HepG2 (cell line): ENCODE data around the gene AAR2. TPM values are rescaled to one million over a fixed set of nuclear protein-coding genes. Genes with fewer than 3 reads are reported as not detected.

Experiments
- ATAC-seq: fragments of 200-7000 bp; cut with Tn5 transposase; 3 replicates; pipeline ENCODE4 v1.9.1; 2020; ENCODE audit warnings: mild to moderate bottlenecking, moderate library complexity
- Bru-seq: library from RNA; stranded (reverse); fragments of 400-500 nt; gene quantifications from one replicate; lab custom pipeline; 2021; lab: Mats Ljungman, UMichigan
- BruChase-seq, 2 experiments: library from RNA; stranded (reverse); fragments of 400-500 nt; gene quantifications; one replicate each; lab custom pipeline; 2021; lab: Mats Ljungman, UMichigan
- BruUV-seq: library from RNA; stranded (reverse); fragments of 400-500 nt; replicated peaks from 2 replicates; lab custom pipeline; 2021; lab: Mats Ljungman, UMichigan
- CTCF ChIA-PET: fragments of 300-600 bp; formaldehyde crosslinking; extraction: SDS; loops from one replicate; lab custom pipeline; 2021; ENCODE audit warnings: low total read pairs, inconsistent platforms, low intra/inter-chr PET ratio; lab: Yijun Ruan, JAX
- POLR2A ChIA-PET: fragments of 350-600 bp; sonication (Branson Sonifier 250); formaldehyde crosslinking; loops from one replicate; lab custom pipeline; 2020; ENCODE audit warnings: antibody characterized with exemption, inconsistent platforms; lab: Yijun Ruan, JAX
- DNase-seq: peaks from one replicate; pipeline ENCODE4 v3.0.0-alpha.2; 2015; ENCODE audit warnings: low spot score
- FAIRE-seq: peaks from 3 replicates; lab custom pipeline; 2011; peaks lifted over from hg19 to GRCh38; lab: Jason Lieb, UNC
- H2AFZ ChIP-seq: one replicate; pipeline ENCODE4 v1.6.1; 2011; ENCODE audit warnings: low read length, inconsistent platforms
- H3K27ac ChIP-seq: fragments of 300-600 bp; 3 replicates; pipeline ENCODE4 v1.8.0; 2011; ENCODE audit warnings: mixed run types, mild to moderate bottlenecking, mixed read lengths, low read length, inconsistent platforms; ENCODE audit not compliant: insufficient read depth; ENCODE audit errors: extremely low read length
- H3K27me3 ChIP-seq, 2 experiments: fragments of 200-600 bp in 1 of 2; 2 replicates in 1 of 2; 3 replicates in 1 of 2; pipeline versions ENCODE4 v1.6.0 to v1.8.0; 2011; ENCODE audit warnings: low read length in 2 of 2, mild to moderate bottlenecking in 2 of 2, moderate library complexity in 2 of 2, inconsistent platforms in 1 of 2; ENCODE audit not compliant: insufficient read depth in 2 of 2, control insufficient read depth in 1 of 2
- H3K36me3 ChIP-seq, 2 experiments: fragments of 200-600 bp in 1 of 2; replicated peaks in 1 of 2; 2 replicates in 1 of 2; 3 replicates in 1 of 2; pipeline versions ENCODE4 v1.5.1 to v1.8.0; 2011; ENCODE audit warnings: low read length in 2 of 2, inconsistent platforms in 1 of 2; ENCODE audit not compliant: insufficient read depth in 2 of 2, control insufficient read depth in 1 of 2
- H3K4me1 ChIP-seq: 2 replicates; pipeline ENCODE4 v1.5.1; 2012; ENCODE audit warnings: low read length, inconsistent platforms; ENCODE audit not compliant: insufficient read depth
- H3K4me2 ChIP-seq: 2 replicates; pipeline ENCODE4 v1.6.0; 2011; ENCODE audit warnings: low read depth, low read length, inconsistent platforms
- H3K4me3 ChIP-seq, 3 experiments: fragments of 200-600 bp in 1 of 3; sonication (generic), shearing (Covaris generic) in 1 of 3; replicated peaks in 1 of 3; 2 replicates each; pipeline ENCODE4 v1.5.1; 2011 to 2016; ENCODE audit warnings: low read length in 3 of 3, inconsistent platforms in 2 of 3, low read depth in 2 of 3, mild to moderate bottlenecking in 2 of 3, control low read depth in 1 of 3, mixed read lengths in 1 of 3; ENCODE audit not compliant: insufficient read depth in 1 of 3
- H3K79me2 ChIP-seq: one replicate; pipeline ENCODE4 v1.6.1; 2011; ENCODE audit warnings: low read length, inconsistent platforms; ENCODE audit not compliant: insufficient read depth
- H3K9ac ChIP-seq: 2 replicates; pipeline ENCODE4 v1.6.0; 2011; ENCODE audit warnings: mild to moderate bottlenecking, low read depth, low read length, inconsistent platforms; ENCODE audit not compliant: insufficient read depth
- H3K9me3 ChIP-seq: 2 replicates; pipeline ENCODE4 v1.5.1; 2012; ENCODE audit warnings: mild to moderate bottlenecking, low read length
- H4K20me1 ChIP-seq: 2 replicates; pipeline ENCODE4 v1.6.0; 2011; ENCODE audit warnings: inconsistent platforms, mild to moderate bottlenecking, low read length, moderate library complexity; ENCODE audit not compliant: insufficient read depth
- RFXANK ChIP-seq: IDR thresholded peaks from 2 replicates; pipeline ENCODE4 v1.6.1; 2016
- TMF1 ChIP-seq: sonication (generic); formaldehyde crosslinking; IDR thresholded peaks from 2 replicates; pipeline ENCODE4 v1.8.1; 2022; ENCODE audit warnings: low read depth, missing genetic modification reagents
- ZNF747 ChIP-seq: sonication (generic); formaldehyde crosslinking; IDR thresholded peaks from 2 replicates; pipeline ENCODE4 v1.8.1; 2023; ENCODE audit warnings: missing genetic modification reagents, mild to moderate bottlenecking, borderline replicate concordance
- ZNF775 ChIP-seq: sonication (generic); formaldehyde crosslinking; IDR thresholded peaks from 2 replicates; pipeline ENCODE4 v1.4.0; 2020; ENCODE audit warnings: missing genetic modification reagents, mild to moderate bottlenecking, moderate library complexity, borderline replicate concordance
- ZSCAN29 ChIP-seq: sonication (generic); formaldehyde crosslinking; conservative IDR thresholded peaks from 2 replicates; pipeline ENCODE4 v1.4.0; 2020; ENCODE audit warnings: mild to moderate bottlenecking, missing genetic modification reagents
- WGBS: methylation state at CpG from one replicate; pipeline ENCODE4 v1.1.6; 2017; ENCODE audit warnings: low lambda C conversion rate; 5-methylcytosine and 5-hydroxymethylcytosine counted together
- in situ Hi-C: cut with HindIII; loops from 2 replicates; pipeline ENCODE4 v1.10.0; 2017; ENCODE audit warnings: low pct_unique_long_range_greater_than_20kb; ENCODE audit not compliant: extremely low pct_ligation_motif_present
- intact Hi-C: fragments of 100-400 bp; cut with micrococcal nuclease; formaldehyde crosslinking; loops from one replicate; pipeline ENCODE4 v1.10.0; 2022; ENCODE audit not compliant: unreplicated experiment
- long read RNA-seq, 2 experiments: library from RNA in 1 of 2; library from polyadenylated mRNA in 1 of 2; stranded (forward) in 1 of 2; unstranded in 1 of 2; transcript quantifications; one replicate each; pipeline ENCODE4 v2.0.0, GENCODE V29; 2019 to 2022
- polyA minus RNA-seq, 3 experiments: library from RNA; depleted of rRNA, polyadenylated mRNA; stranded (reverse); fragments of >200 nt; gene quantifications; 2 replicates each; pipeline ENCODE4 v1.2.3, GENCODE V29; 2011; ENCODE audit warnings: low replicate concordance in 1 of 3
- polyA plus RNA-seq, 8 experiments: library from polyadenylated mRNA; depleted of rRNA in 3 of 8; stranded (reverse) in 7 of 8; unstranded in 1 of 8; fragments of >200 nt; fragmentation: Illumina TruSeq in 4 of 8; extraction: Trizol in 4 of 8; gene quantifications; 2 replicates each; pipeline versions ENCODE4 v1.2.1 to v1.2.3, GENCODE V29; 2011 to 2016; ENCODE audit warnings: low read depth in 4 of 8, missing spikeins in 1 of 8, mixed read lengths in 1 of 8; ENCODE audit not compliant: insufficient read depth in 1 of 8
- total RNA-seq, 5 experiments: library from RNA; depleted of rRNA; stranded (reverse); fragments of >200 nt; fragmentation: Illumina TruSeq; extraction: Trizol; gene quantifications; 2 replicates each; pipeline ENCODE4 v1.2.3, GENCODE V29; 2016; ENCODE audit warnings: low read depth in 1 of 5
- TF ChIP-seq, protein P1 (sequence below): sonication (generic); formaldehyde crosslinking; IDR thresholded peaks from 2 replicates; pipeline ENCODE4 v1.8.1; 2023; ENCODE audit warnings: mild to moderate bottlenecking, missing genetic modification reagents

Gene AAR2, protein sequence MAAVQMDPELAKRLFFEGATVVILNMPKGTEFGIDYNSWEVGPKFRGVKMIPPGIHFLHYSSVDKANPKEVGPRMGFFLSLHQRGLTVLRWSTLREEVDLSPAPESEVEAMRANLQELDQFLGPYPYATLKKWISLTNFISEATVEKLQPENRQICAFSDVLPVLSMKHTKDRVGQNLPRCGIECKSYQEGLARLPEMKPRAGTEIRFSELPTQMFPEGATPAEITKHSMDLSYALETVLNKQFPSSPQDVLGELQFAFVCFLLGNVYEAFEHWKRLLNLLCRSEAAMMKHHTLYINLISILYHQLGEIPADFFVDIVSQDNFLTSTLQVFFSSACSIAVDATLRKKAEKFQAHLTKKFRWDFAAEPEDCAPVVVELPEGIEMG
- 46.2 and 56.5 TPM in 2 replicates for total RNA-seq (2016; rRNA removed; fragmentation: Illumina TruSeq; extraction: Trizol)
- total RNA-seq (2016; cell fraction: cytosol; rRNA removed; fragmentation: Illumina TruSeq; extraction: Trizol; ENCODE audit: low read depth), result 6.6 and 7.3 TPM in 2 replicates
- total RNA-seq (2016; cell fraction: insoluble cytoplasmic fraction; rRNA removed; fragmentation: Illumina TruSeq; extraction: Trizol), result 45.1 and 55.7 TPM in 2 replicates
- total RNA-seq (2016; cell fraction: membrane; rRNA removed; fragmentation: Illumina TruSeq; extraction: Trizol), result 15.6 and 16.1 TPM in 2 replicates
- 31.3 and 35.6 TPM in 2 replicates for total RNA-seq (2016; cell fraction: nucleus; rRNA removed; fragmentation: Illumina TruSeq; extraction: Trizol)
- 45.2 and 50.5 TPM in 2 replicates for polyA plus RNA-seq (2011; rRNA removed)
- 37.7 and 43.1 TPM in 2 replicates for polyA plus RNA-seq (2011; cell fraction: cytosol; rRNA removed)
- 28.8 and 29.0 TPM in 2 replicates for polyA plus RNA-seq (2011; cell fraction: nucleus; rRNA removed)
- 29.3 and 35.7 TPM in 2 replicates for polyA plus RNA-seq (2012)
- 4.9 and 5.0 TPM in 2 replicates for polyA plus RNA-seq (2016; cell fraction: cytosol; fragmentation: Illumina TruSeq; extraction: Trizol; ENCODE audit: low read depth)
- 57.6 and 57.7 TPM in 2 replicates for polyA plus RNA-seq (2016; cell fraction: insoluble cytoplasmic fraction; fragmentation: Illumina TruSeq; extraction: Trizol; ENCODE audit: low read depth)
- polyA plus RNA-seq (2016; cell fraction: membrane; fragmentation: Illumina TruSeq; extraction: Trizol; ENCODE audit: low read depth), result 9.6 and 9.7 TPM in 2 replicates
- 41.9 and 45.1 TPM in 2 replicates for polyA plus RNA-seq (2016; cell fraction: nucleus; fragmentation: Illumina TruSeq; extraction: Trizol; ENCODE audit: insufficient read depth, low read depth)
- 89.7 and 103 TPM in 2 replicates for polyA minus RNA-seq (2011; rRNA and poly(A)+ RNA removed; ENCODE audit: low replicate concordance)
- 24.4 and 25.0 TPM in 2 replicates for polyA minus RNA-seq (2011; cell fraction: cytosol; rRNA and poly(A)+ RNA removed)
- polyA minus RNA-seq (2011; cell fraction: nucleus; rRNA and poly(A)+ RNA removed), result 26.8 and 34.2 TPM in 2 replicates
- Bru-seq, nascent RNA, result percentile 84 among the genes with signal in this experiment
- BruChase-seq, experiment 1, labeled RNA remaining after a 6-hour chase, result percentile 73 among the genes with signal in this experiment
- percentile 79 among the genes with signal in this experiment for BruChase-seq, experiment 2, labeled RNA remaining after a 2-hour chase
- long read RNA-seq, experiment 1, transcript AAR2-202 (4 exons, 2,689 nt), result minor isoform, 7 of 111 reads
- long read RNA-seq, experiment 1, transcript AAR2-201 (4 exons, 2,430 nt), result major isoform, 54 of 111 reads
- long read RNA-seq, experiment 1, partial matches to known transcripts, result 38 of 111 reads
- long read RNA-seq, experiment 1, other reads (novel, unspliced or antisense), result 12 of 111 reads
- long read RNA-seq, experiment 2, transcript AAR2-201 (4 exons, 2,430 nt), result major isoform, 13 of 151 reads
- long read RNA-seq, experiment 2, transcript AAR2-202 (4 exons, 2,689 nt), result major isoform, 13 of 151 reads
- long read RNA-seq, experiment 2, partial matches to known transcripts, result 112 of 151 reads
- long read RNA-seq, experiment 2, other reads (novel, unspliced or antisense), result 13 of 151 reads

DNA sequence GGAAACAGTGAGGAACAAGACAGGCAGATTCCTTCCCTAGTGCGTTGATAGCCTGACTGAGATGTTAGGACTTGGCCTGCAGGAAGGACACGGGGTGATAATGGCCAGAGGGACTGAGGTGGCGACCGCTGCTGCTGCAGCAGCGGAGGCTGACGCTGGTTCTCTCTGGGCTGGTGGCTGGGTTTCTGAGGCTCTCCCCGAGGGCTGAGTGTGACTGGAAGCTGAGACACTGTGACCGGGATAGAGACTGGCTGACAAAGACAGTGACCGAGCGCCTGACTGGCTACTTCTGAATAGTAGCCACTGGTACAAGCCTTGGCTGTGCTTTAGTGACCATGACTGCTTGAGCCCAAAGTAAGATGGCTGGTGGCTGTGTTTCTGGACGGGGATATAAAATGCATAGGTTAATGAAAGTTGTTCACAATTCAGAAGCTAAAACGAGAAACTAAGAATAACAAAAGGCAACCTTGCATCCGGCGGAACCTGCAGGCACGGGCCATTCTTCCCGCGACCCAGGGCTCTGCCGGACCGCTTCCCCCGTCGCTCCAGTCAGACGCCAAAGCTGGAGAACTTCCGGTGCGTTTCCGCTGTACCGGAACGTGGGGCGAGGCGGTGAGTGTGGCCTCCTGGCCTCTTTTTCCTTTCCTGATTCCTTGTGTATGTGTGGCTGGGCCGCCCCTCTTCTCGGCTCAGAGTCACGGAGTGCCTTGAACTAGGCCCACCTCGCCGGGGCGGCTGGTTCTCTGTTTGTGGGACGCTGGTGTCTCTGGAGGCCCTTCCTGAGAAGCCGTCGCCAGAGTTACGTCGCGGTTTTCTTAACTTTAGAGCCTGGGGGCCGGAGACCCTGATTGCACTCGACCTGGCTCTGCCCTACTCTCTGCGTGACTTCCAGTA lies at the start of gene AAR2:
AAR2 (plus strand) TSS at position 587 of the 894 bp plus-strand sequence. CDS start 3,391 bp downstream, outside the sequence.
- Histone ChIP-seq H3K79me2 (peaks cover 40% of the 10 kb centered on the region), H3K4me2 (peak within 1 kb of the TSS; percentile 98), H3K4me1 (peaks cover 35% of the 10 kb centered on the region), H3K9ac (peak within 1 kb of the TSS; percentile 91), H3K9me3 (no peaks in the 10 kb centered on the region), H3K27ac (peak within 1 kb of the TSS; percentile 75), H3K4me3 (peak within 1 kb of the TSS; percentile 82 to 89 (median 88)), H3K27me3 (no peaks in the 10 kb centered on the region; a peak in 1 of 5 replicates), H4K20me1 (no peaks in the 10 kb centered on the region), H3K36me3 (peaks cover 11 to 22% of the 10 kb centered on the region in 2 experiments), H2AFZ (peak within 1 kb of the TSS; percentile 100)
- intact Hi-C loops, result no loop called here
- POLR2A ChIA-PET, result interaction anchor here (0.8 to 2.6 kb wide), 10 partner anchors 9 to 694 kb away, joined by 3 to 12 read pairs (median 5); partner anchors contain the start of genes ERGIC3 and SCAND1
- peak; percentile 58 for FAIRE-seq
- TSS peak; percentile 92 for BruUV-seq
- DNase-seq, result peak; percentile 83
- ATAC-seq, result peak; percentile 96
- in situ Hi-C loops, result no loop called here
- CTCF ChIA-PET, result no interaction called here
- WGBS, result 15% methylated on average over 44 of the region's 44 CpGs
- TF ChIP-seq ZNF747 (CRISPR knock-in tag) (peak; percentile 97; the same call in 1 of the 2 replicates), RFXANK (CRISPR knock-in tag) (peak; percentile 95), ZSCAN29 (CRISPR knock-in tag) (0 out of 2 replicates have a peak, but pooled peaks have one; percentile 40), ZNF775 (CRISPR knock-in tag) (no peak; the same call in 1 of the 2 replicates), TMF1 (CRISPR knock-in tag) (no peak; the same call in 1 of the 2 replicates)
- TF ChIP-seq, protein P1, sequence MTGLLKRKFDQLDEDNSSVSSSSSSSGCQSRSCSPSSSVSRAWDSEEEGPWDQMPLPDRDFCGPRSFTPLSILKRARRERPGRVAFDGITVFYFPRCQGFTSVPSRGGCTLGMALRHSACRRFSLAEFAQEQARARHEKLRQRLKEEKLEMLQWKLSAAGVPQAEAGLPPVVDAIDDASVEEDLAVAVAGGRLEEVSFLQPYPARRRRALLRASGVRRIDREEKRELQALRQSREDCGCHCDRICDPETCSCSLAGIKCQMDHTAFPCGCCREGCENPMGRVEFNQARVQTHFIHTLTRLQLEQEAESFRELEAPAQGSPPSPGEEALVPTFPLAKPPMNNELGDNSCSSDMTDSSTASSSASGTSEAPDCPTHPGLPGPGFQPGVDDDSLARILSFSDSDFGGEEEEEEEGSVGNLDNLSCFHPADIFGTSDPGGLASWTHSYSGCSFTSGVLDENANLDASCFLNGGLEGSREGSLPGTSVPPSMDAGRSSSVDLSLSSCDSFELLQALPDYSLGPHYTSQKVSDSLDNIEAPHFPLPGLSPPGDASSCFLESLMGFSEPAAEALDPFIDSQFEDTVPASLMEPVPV (CRISPR knock-in tag), result peak; percentile 51; the same call in 1 of the 2 replicates
